ENCODE data around the gene ZNF689. TPM values are rescaled to one million over a fixed set of nuclear protein-coding genes. Genes with fewer than 3 reads are reported as not detected.

Gene ZNF689
- total and polyA plus RNA-seq, 2 of the 13 experiments (the other 11 are each of a cell fraction or from before 2014, with no cell fraction given), result 9.7 to 19.5 TPM

DNA sequence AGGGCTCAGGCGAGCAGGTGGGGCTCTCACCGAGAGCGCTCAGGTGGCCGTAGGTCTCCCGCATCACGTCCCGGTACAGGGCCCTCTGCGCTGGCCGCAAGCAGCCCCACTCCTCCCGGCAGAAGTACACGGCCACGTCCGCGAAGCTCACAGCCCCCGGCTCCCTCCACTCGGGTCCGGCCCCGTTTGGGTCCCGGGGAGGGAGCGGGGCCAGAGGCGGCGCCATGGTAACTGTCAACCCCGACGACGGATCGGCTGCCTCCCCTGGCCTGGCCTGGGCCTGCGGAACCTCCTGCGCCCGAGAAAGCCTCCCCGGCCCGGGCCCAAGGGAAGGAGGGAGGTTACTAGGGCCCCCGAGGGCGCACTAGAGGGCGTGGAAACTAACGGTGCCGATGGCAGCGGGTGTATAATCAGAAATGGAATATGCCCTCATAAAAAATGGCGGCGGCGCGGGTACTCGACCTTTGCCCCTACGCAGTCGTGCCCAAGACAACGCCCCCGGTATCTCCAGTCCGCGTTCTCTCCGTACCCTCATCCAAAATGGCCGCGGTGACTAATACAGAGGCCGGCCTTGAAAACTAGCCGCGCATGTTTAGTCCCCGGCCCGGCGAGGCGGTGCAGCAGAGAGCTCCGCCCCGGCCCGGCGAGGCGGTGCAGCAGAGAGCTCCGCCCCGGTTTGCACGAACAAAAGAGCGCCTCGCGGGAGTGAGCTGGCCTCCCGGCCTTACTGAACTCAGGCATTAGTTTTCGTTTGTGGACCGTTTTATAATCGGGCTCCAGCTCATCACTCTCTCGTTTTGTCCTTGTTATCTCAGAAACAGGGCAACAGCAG lies 52.0 kb downstream of the ZNF689 start, which contains the start of gene ZNF764 (continued):
- no peak for TF ChIP-seq ZNF562 (CRISPR knock-in tag; IDR thresholded peaks at IDR 0.05; ENCODE audit: borderline replicate concordance)
- TF ChIP-seq ZC3H13 (CRISPR knock-in tag; IDR thresholded peaks at IDR 0.05), result peak; percentile 81; the same call in 1 of the 2 replicates
- no peak for TF ChIP-seq ZNF354B (CRISPR knock-in tag; IDR thresholded peaks at IDR 0.05)
- TF ChIP-seq, protein P1, sequence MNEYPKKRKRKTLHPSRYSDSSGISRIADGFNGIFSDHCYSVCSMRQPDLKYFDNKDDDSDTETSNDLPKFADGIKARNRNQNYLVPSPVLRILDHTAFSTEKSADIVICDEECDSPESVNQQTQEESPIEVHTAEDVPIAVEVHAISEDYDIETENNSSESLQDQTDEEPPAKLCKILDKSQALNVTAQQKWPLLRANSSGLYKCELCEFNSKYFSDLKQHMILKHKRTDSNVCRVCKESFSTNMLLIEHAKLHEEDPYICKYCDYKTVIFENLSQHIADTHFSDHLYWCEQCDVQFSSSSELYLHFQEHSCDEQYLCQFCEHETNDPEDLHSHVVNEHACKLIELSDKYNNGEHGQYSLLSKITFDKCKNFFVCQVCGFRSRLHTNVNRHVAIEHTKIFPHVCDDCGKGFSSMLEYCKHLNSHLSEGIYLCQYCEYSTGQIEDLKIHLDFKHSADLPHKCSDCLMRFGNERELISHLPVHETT (CRISPR knock-in tag; conservative IDR thresholded peaks at IDR 0.05), result peak; percentile 94
- TF ChIP-seq HOXA9 (CRISPR knock-in tag; IDR thresholded peaks at IDR 0.05; ENCODE audit: borderline replicate concordance), result peak; percentile 62; the same call in 1 of the 2 replicates
- TF ChIP-seq, protein P2, sequence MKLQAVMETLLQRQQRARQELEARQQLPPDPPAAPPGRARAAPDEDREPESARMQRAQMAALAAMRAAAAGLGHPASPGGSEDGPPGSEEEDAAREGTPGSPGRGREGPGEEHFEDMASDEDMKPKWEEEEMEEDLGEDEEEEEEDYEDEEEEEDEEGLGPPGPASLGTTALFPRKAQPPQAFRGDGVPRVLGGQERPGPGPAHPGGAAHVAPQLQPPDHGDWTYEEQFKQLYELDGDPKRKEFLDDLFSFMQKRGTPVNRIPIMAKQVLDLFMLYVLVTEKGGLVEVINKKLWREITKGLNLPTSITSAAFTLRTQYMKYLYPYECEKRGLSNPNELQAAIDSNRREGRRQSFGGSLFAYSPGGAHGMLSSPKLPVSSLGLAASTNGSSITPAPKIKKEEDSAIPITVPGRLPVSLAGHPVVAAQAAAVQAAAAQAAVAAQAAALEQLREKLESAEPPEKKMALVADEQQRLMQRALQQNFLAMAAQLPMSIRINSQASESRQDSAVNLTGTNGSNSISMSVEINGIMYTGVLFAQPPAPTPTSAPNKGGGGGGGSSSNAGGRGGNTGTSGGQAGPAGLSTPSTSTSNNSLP (IDR thresholded peaks at IDR 0.05; ENCODE audit: low read depth, low read length), result peak; percentile 78; the same call in 1 of the 2 replicates
- TF ChIP-seq, protein P3, sequence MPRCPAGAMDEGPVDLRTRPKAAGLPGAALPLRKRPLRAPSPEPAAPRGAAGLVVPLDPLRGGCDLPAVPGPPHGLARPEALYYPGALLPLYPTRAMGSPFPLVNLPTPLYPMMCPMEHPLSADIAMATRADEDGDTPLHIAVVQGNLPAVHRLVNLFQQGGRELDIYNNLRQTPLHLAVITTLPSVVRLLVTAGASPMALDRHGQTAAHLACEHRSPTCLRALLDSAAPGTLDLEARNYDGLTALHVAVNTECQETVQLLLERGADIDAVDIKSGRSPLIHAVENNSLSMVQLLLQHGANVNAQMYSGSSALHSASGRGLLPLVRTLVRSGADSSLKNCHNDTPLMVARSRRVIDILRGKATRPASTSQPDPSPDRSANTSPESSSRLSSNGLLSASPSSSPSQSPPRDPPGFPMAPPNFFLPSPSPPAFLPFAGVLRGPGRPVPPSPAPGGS (CRISPR knock-in tag; IDR thresholded peaks at IDR 0.05), result no peak; the same call in none of the 2 replicates
- peak; percentile 57 for TF ChIP-seq CREB1 (IDR thresholded peaks at IDR 0.05)
- peak; percentile 92 for TF ChIP-seq CREB1 (CRISPR knock-in tag; IDR thresholded peaks at IDR 0.05)
- TF ChIP-seq SP2 (CRISPR knock-in tag; IDR thresholded peaks at IDR 0.05), result peak; percentile 38; the same call in 1 of the 2 replicates
- TF ChIP-seq, protein P4, sequence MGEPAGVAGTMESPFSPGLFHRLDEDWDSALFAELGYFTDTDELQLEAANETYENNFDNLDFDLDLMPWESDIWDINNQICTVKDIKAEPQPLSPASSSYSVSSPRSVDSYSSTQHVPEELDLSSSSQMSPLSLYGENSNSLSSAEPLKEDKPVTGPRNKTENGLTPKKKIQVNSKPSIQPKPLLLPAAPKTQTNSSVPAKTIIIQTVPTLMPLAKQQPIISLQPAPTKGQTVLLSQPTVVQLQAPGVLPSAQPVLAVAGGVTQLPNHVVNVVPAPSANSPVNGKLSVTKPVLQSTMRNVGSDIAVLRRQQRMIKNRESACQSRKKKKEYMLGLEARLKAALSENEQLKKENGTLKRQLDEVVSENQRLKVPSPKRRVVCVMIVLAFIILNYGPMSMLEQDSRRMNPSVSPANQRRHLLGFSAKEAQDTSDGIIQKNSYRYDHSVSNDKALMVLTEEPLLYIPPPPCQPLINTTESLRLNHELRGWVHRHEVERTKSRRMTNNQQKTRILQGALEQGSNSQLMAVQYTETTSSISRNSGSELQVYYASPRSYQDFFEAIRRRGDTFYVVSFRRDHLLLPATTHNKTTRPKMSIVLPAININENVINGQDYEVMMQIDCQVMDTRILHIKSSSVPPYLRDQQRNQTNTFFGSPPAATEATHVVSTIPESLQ (CRISPR knock-in tag; conservative IDR thresholded peaks at IDR 0.05), result 0 out of 2 replicates have a peak, but pooled peaks have one; percentile 29
- no peak for TF ChIP-seq HOXA7 (CRISPR knock-in tag; IDR thresholded peaks at IDR 0.05)
- TF ChIP-seq, protein P5, sequence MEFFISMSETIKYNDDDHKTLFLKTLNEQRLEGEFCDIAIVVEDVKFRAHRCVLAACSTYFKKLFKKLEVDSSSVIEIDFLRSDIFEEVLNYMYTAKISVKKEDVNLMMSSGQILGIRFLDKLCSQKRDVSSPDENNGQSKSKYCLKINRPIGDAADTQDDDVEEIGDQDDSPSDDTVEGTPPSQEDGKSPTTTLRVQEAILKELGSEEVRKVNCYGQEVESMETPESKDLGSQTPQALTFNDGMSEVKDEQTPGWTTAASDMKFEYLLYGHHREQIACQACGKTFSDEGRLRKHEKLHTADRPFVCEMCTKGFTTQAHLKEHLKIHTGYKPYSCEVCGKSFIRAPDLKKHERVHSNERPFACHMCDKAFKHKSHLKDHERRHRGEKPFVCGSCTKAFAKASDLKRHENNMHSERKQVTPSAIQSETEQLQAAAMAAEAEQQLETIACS (CRISPR knock-in tag; IDR thresholded peaks at IDR 0.05), result peak; percentile 18; the same call in 1 of the 2 replicates
- TF ChIP-seq REXO4 (CRISPR knock-in tag; IDR thresholded peaks at IDR 0.05; ENCODE audit: borderline replicate concordance), result no peak; the same call in 1 of the 2 replicates
- peak; percentile 80 to 90 for TF ChIP-seq POLR2A (IDR thresholded peaks at IDR 0.05; ENCODE audit: insufficient read depth in 1 of 2, low read depth in 2 of 2, low read length in 2 of 2)
- no peak; the same call in 1 of the 2 replicates for TF ChIP-seq ZFP41 (CRISPR knock-in tag; IDR thresholded peaks at IDR 0.05; ENCODE audit: borderline replicate concordance)
- TF ChIP-seq, protein P6, sequence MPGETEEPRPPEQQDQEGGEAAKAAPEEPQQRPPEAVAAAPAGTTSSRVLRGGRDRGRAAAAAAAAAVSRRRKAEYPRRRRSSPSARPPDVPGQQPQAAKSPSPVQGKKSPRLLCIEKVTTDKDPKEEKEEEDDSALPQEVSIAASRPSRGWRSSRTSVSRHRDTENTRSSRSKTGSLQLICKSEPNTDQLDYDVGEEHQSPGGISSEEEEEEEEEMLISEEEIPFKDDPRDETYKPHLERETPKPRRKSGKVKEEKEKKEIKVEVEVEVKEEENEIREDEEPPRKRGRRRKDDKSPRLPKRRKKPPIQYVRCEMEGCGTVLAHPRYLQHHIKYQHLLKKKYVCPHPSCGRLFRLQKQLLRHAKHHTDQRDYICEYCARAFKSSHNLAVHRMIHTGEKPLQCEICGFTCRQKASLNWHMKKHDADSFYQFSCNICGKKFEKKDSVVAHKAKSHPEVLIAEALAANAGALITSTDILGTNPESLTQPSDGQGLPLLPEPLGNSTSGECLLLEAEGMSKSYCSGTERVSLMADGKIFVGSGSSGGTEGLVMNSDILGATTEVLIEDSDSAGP (CRISPR knock-in tag; IDR thresholded peaks at IDR 0.05; ENCODE audit: borderline replicate concordance), result peak; percentile 81; the same call in 1 of the 2 replicates
- 0 out of 2 replicates have a peak, but pooled peaks have one; percentile 19 for TF ChIP-seq ZNF263 (CRISPR knock-in tag; IDR thresholded peaks at IDR 0.05)
- TF ChIP-seq HNRNPH1 (optimal IDR thresholded peaks at IDR 0.05; ENCODE audit: low read depth, low read length), result no peak

All from HepG2 (cell line).